Measurements from ENCODE around the gene C11orf68. TPM values are rescaled to one million over a fixed set of nuclear protein-coding genes. Genes with fewer than 3 reads are reported as not detected.
A peak's percentile ranks its signal among the peaks of the same experiment; 100 is the strongest.

Gene C11orf68
- total and polyA plus RNA-seq, 9 of the 15 experiments (the other 6 are each of a cell fraction or from before 2014, with no cell fraction given) = 3.6 to 35.9 (median 12.8) TPM

DNA sequence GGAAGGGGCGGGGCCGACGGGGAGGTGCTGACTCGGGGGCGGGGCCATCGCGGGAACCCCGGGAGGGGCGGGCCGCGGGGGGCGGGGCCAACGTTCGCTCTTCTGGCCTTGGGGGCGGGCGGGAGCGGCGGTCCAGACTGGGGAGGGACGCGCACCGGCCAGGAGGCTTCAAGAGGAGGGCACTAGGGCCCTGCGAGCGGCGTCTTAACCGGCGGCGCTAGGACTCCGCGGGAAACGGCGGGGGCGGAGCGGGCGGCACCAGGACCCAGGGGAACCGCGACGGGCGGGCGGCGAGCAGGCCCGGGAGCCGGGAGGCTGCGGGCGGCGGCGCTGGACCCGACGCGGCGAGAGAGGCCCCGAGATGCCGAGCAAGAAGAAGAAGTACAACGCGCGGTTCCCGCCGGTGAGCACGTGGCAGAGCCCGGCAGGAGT, 295 bp upstream of the C11orf68 start, which contains the start of gene DRAP1:
Gene DRAP1, plus strand, starts transcription at position 286 of the 432 bp plus-strand sequence. Its CDS starts 76 bp downstream, at position 362.
- Histone ChIP-seq H3K4me2 (ENCODE audit: insufficient read depth, low read length) (peak within 1 kb of the TSS; percentile 94), H3K4me3 (peak within 1 kb of the TSS; percentile 98), H3K4me1 (replicated peaks in 1 of 2; ENCODE audit: control insufficient read depth in 2 of 2, insufficient read depth in 2 of 2, low read length in 2 of 2) (peaks cover 25 to 59% of the 10 kb centered on the region in 2 experiments), H3K9ac (ENCODE audit: insufficient read depth in 1 of 2, low read depth in 2 of 2, low read length in 2 of 2) (peak within 1 kb of the TSS; percentile 96 to 99), H3K27me3 (ENCODE audit: control insufficient read depth in 2 of 2, insufficient read depth in 2 of 2, low read length in 2 of 2) (no peaks in the 10 kb centered on the region), H4K20me1 (replicated peaks; ENCODE audit: control insufficient read depth, insufficient read depth, low read length) (no peaks in the 10 kb centered on the region), H2AFZ (ENCODE audit: low read depth, low read length) (peak within 1 kb of the TSS; percentile 90), H3K9me1 (ENCODE audit: control insufficient read depth, insufficient read depth, low read length) (no peaks in the 10 kb centered on the region), H3K79me2 (ENCODE audit: control insufficient read depth, insufficient read depth, low read length) (peaks cover 31% of the 10 kb centered on the region), H3K27ac (ENCODE audit: extremely low read depth, low read depth, low read length) (peak within 1 kb of the TSS; percentile 95), H3K9me3 (replicated peaks; ENCODE audit: control insufficient read depth, insufficient read depth, low read depth, low read length) (no peaks in the 10 kb centered on the region), H3K36me3 (ENCODE audit: control insufficient read depth, insufficient read depth, low read length) (peaks cover 31% of the 10 kb centered on the region; the same call in 1 of the 3 replicates)
- FAIRE-seq = no peak
- BruUV-seq (replicated peaks) = no TSS peak
- WGBS (ENCODE audit: insufficient coverage, low coverage, missing lambda C conversion rate) = 0% methylated on average over 17 of the region's 59 CpGs
- ATAC-seq = peak; percentile 93
- intact Hi-C loops (cut with micrococcal nuclease) (loop anchor here (1.0 kb wide), 1 partner anchor 42 kb away; the partner anchor contains the start of gene SART1), in situ Hi-C loops (cut with MboI) (no loop called here)
- ChIA-PET POLR2A (interaction anchor here (0.8 to 2.1 kb wide), 6 partner anchors 10 to 29 kb away, joined by 5 to 12 read pairs (median 10); partner anchors contain the start of genes CCDC85B and FOSL1), CTCF (ENCODE audit: low intra/inter-chr PET ratio) (interaction anchor here (1.5 kb wide), 1 partner anchor 31 kb away, joined by 7 read pairs; the partner anchor contains the start of gene FIBP)
- DNase-seq (ENCODE audit: extremely low read depth in 1 of 4, low spot score in 3 of 4) = peak; percentile 98 to 99 (median 99)
- TF ChIP-seq HIVEP1 (CRISPR knock-in tag; IDR thresholded peaks at IDR 0.05) (peak; percentile 93), SRF (CRISPR knock-in tag; IDR thresholded peaks at IDR 0.05) (peak in 1 of 2 experiments; percentile 71; a peak in 1 of 4 replicates), NFIC (IDR thresholded peaks at IDR 0.05) (no peak; the same call in 1 of the 2 replicates), FOXJ2 (tag; IDR thresholded peaks at IDR 0.05) (peak; percentile 78), RHOXF2B (CRISPR knock-in tag; conservative IDR thresholded peaks at IDR 0.05) (0 out of 2 replicates have a peak, but pooled peaks have one; percentile 44), ZC3H4 (CRISPR knock-in tag; IDR thresholded peaks at IDR 0.05; ENCODE audit: borderline replicate concordance) (no peak), ZNF507 (tag; conservative IDR thresholded peaks at IDR 0.05) (no peak), ZNF124 (CRISPR knock-in tag; IDR thresholded peaks at IDR 0.05) (no peak), RBBP5 (IDR thresholded peaks at IDR 0.05; ENCODE audit: borderline replicate concordance, insufficient read depth, low read length, poor library complexity, severe bottlenecking) (peak; percentile 76), ZNF24 (IDR thresholded peaks at IDR 0.05) (peak; percentile 69; the same call in 1 of the 2 replicates), MEF2A (IDR thresholded peaks at IDR 0.05; ENCODE audit: control insufficient read depth, low read depth, low read length) (peak; percentile 33; the same call in 1 of the 2 replicates), ZNF436 (CRISPR knock-in tag; IDR thresholded peaks at IDR 0.05) (0 out of 2 replicates have a peak, but pooled peaks have one; percentile 15)
- TF ChIP-seq, protein P1, sequence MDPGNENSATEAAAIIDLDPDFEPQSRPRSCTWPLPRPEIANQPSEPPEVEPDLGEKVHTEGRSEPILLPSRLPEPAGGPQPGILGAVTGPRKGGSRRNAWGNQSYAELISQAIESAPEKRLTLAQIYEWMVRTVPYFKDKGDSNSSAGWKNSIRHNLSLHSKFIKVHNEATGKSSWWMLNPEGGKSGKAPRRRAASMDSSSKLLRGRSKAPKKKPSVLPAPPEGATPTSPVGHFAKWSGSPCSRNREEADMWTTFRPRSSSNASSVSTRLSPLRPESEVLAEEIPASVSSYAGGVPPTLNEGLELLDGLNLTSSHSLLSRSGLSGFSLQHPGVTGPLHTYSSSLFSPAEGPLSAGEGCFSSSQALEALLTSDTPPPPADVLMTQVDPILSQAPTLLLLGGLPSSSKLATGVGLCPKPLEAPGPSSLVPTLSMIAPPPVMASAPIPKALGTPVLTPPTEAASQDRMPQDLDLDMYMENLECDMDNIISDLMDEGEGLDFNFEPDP (CRISPR knock-in tag; IDR thresholded peaks at IDR 0.05) = no peak
- TF ChIP-seq, protein P2, sequence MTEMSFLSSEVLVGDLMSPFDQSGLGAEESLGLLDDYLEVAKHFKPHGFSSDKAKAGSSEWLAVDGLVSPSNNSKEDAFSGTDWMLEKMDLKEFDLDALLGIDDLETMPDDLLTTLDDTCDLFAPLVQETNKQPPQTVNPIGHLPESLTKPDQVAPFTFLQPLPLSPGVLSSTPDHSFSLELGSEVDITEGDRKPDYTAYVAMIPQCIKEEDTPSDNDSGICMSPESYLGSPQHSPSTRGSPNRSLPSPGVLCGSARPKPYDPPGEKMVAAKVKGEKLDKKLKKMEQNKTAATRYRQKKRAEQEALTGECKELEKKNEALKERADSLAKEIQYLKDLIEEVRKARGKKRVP (CRISPR knock-in tag; IDR thresholded peaks at IDR 0.05) = 0 out of 2 replicates have a peak, but pooled peaks have one; percentile 44
- TF ChIP-seq, protein P3, sequence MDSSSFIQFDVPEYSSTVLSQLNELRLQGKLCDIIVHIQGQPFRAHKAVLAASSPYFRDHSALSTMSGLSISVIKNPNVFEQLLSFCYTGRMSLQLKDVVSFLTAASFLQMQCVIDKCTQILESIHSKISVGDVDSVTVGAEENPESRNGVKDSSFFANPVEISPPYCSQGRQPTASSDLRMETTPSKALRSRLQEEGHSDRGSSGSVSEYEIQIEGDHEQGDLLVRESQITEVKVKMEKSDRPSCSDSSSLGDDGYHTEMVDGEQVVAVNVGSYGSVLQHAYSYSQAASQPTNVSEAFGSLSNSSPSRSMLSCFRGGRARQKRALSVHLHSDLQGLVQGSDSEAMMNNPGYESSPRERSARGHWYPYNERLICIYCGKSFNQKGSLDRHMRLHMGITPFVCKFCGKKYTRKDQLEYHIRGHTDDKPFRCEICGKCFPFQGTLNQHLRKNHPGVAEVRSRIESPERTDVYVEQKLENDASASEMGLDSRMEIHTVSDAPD (CRISPR knock-in tag; IDR thresholded peaks at IDR 0.05) = no peak
